Fibroblast of the aortic adventitia (primary cell): ENCODE data around the gene SYNPO2. TPM values are rescaled to one million over a fixed set of nuclear protein-coding genes. Genes with fewer than 3 reads are reported as not detected.

ENCODE experiments used
- DNase-seq: peaks from one replicate; pipeline ENCODE4 v3.0.0-alpha.2; 2010; ENCODE audit warnings: low read depth
- H3K4me3 ChIP-seq: 2 replicates; pipeline ENCODE4 v1.5.1; 2011; ENCODE audit warnings: low read depth, mild to moderate bottlenecking, control low read depth, low read length, moderate library complexity
- CTCF ChIP-seq: IDR thresholded peaks from 2 replicates; pipeline ENCODE4 v1.5.1; 2011; ENCODE audit warnings: mild to moderate bottlenecking, low read length, control low read depth, inconsistent platforms; ENCODE audit not compliant: insufficient read depth
- total RNA-seq: library from RNA; depleted of rRNA; stranded (reverse); fragments of >200 nt; gene quantifications from 2 replicates; pipeline ENCODE4 v1.2.3, GENCODE V29; 2012; ENCODE audit warnings: low replicate concordance

The SYNPO2 gene
- total RNA-seq, 1 donor = 3.4 TPM

- no peak for DNase-seq
- TF ChIP-seq CTCF = no peak
- H3K4me3 ChIP-seq = no peak overlapping the region
Observed at GRCh38 chr4:118879409-118879808, 9.2 kb upstream of the SYNPO2 start.

GRCh38 chr4:118881512-118882146 lies 7.0 kb upstream of the SYNPO2 start:
- TF ChIP-seq CTCF = no peak
- no peak overlapping the region for H3K4me3 ChIP-seq
- no peak for DNase-seq

GRCh38 chr4:118883861-118884260 lies 4.8 kb upstream of the SYNPO2 start:
- TF ChIP-seq CTCF = no peak
- H3K4me3 ChIP-seq = no peak overlapping the region
- DNase-seq = no peak

- no peak for DNase-seq
- TF ChIP-seq CTCF = no peak
Observed at GRCh38 chr4:118884716-118885115, 3.9 kb upstream of the SYNPO2 start.

GRCh38 chr4:118889312-118889691 lies 648 bp downstream of the SYNPO2 start:
- peak overlapping the region; percentile 74 for H3K4me3 ChIP-seq
- no peak for TF ChIP-seq CTCF
- peak; percentile 13 for DNase-seq

More at GRCh38 chr4:118884716-118885115, 3.9 kb upstream of the SYNPO2 start:
- H3K4me3 ChIP-seq = no peak overlapping the region

GRCh38 chr4:118894034-118894433 lies 5.4 kb downstream of the SYNPO2 start:
- no peak for DNase-seq
- TF ChIP-seq CTCF = no peak
- no peak overlapping the region for H3K4me3 ChIP-seq

- H3K4me3 ChIP-seq = no peak overlapping the region
- TF ChIP-seq CTCF = no peak
- no peak for DNase-seq
Observed at GRCh38 chr4:118898221-118898620, 9.6 kb downstream of the SYNPO2 start.
